Measurements from ENCODE around the gene TMCO5A. TPM values are rescaled to one million over a fixed set of nuclear protein-coding genes. Genes with fewer than 3 reads are reported as not detected.

TMCO5A gene
- total RNA-seq, 1 donor from 2014 or later = not detected

DNA sequence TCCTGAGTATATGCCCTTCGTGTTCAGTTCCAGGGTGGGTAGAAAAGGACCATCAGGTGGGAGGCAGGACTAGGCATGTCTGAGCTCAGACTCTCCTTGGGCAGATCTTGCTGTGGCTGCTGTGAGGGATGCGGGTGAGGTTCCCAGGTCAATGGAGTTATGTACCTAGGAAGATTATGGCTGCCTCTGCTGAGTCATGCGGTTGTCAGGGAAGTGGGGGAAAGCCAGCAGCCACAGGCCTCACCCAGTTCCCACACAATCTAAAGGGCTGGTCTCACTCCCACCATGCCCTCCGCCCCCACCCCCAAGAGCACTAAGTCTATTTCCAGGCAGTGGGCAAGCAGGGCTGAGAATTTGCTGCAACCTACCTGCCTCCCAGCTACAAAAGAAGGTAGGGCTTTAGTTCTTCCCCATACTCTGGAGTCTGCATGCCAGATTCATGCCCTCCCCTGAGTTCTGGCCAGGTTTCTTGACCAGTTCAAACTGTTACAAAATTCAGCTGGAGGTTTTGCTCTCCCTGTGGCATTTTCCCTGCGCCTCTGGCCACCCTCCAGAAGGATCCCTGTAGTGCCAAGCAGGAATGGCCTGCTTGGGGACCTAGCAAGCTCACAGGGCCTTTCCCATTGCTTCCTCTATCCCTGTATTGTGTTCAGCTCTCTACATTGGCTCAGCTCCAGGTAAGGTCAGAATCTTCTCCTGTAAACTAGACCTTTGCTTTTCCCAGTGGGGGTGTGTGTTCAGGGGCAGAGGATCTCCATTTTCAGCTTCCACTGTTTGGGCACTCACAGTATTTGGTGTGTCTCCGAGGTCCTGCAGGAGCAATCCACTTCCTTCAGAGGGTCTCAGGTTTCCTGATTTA, 12.7 kb upstream of the TMCO5A start:
- Mint-ChIP-seq H3K27me3 (ENCODE audit: low read depth) (no peaks in the 10 kb centered on the region), H3K4me3 (no peak overlapping the region), H3K4me1 (no peaks in the 10 kb centered on the region), H3K9me3 (peaks cover 34% of the 10 kb centered on the region), H3K27ac (no peak overlapping the region), H3K36me3 (peaks cover 2% of the 10 kb centered on the region)
- TF ChIP-seq, protein P1, sequence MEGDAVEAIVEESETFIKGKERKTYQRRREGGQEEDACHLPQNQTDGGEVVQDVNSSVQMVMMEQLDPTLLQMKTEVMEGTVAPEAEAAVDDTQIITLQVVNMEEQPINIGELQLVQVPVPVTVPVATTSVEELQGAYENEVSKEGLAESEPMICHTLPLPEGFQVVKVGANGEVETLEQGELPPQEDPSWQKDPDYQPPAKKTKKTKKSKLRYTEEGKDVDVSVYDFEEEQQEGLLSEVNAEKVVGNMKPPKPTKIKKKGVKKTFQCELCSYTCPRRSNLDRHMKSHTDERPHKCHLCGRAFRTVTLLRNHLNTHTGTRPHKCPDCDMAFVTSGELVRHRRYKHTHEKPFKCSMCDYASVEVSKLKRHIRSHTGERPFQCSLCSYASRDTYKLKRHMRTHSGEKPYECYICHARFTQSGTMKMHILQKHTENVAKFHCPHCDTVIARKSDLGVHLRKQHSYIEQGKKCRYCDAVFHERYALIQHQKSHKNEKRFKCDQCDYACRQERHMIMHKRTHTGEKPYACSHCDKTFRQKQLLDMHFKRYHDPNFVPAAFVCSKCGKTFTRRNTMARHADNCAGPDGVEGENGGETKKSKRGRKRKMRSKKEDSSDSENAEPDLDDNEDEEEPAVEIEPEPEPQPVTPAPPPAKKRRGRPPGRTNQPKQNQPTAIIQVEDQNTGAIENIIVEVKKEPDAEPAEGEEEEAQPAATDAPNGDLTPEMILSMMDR (IDR thresholded peaks at IDR 0.05; ENCODE audit: unreplicated experiment) = no peak
- no peak for DNase-seq (ENCODE audit: low spot score in 2 of 2, unreplicated experiment in 2 of 2)

DNA sequence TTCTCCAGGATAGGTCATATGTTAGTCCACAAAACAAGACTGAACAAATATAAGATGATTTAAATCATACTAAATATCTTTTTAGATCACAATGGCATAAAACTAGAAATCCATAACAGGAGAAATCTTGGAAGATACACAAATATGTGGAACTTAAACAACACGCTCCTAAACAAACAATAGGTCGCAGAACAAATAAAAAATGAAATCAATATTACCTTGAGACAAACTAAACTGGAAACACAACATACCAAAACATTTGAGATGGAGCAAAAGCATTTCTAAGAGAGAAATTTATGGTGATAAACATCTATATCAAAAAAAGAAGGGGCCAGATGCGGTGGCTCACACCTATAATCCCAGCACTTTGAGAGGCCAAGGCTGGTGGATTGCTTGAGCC, 8.3 kb upstream of the TMCO5A start:
- H3K4me1 Mint-ChIP-seq = peaks cover 15% of the 10 kb centered on the region
- DNase-seq (ENCODE audit: low spot score in 2 of 2, unreplicated experiment in 2 of 2) = no peak
- no peak overlapping the region for H3K27ac Mint-ChIP-seq
- no peaks in the 10 kb centered on the region for H3K36me3 Mint-ChIP-seq
- H3K27me3 Mint-ChIP-seq (ENCODE audit: low read depth) = no peaks in the 10 kb centered on the region
- TF ChIP-seq, protein P1 (IDR thresholded peaks at IDR 0.05; ENCODE audit: unreplicated experiment) = no peak
- no peak overlapping the region for H3K4me3 Mint-ChIP-seq
- H3K9me3 Mint-ChIP-seq = peaks cover 11% of the 10 kb centered on the region

DNA sequence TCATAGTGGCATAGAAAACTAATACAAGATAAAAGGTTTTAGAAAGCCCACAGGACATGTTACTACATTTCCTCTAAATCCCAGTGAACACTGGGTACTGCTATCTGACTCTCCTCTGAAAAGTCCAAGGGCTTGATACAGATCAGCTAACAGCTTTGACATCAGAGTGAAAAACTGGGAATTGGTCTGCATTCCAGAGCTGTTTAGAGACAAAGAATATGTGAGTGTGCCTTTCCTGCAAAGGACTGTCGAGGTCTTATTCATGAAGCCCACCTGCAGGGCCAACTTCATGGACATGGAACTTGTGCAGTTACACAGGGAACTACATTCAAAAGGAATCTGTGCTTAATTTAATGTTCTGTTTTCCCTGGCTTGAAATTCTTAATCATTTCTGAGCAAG, 5.2 kb upstream of the TMCO5A start:
- Mint-ChIP-seq H3K27ac (no peak overlapping the region), H3K4me1 (peaks cover 20% of the 10 kb centered on the region), H3K4me3 (no peak overlapping the region), H3K36me3 (no peaks in the 10 kb centered on the region), H3K27me3 (ENCODE audit: low read depth) (no peaks in the 10 kb centered on the region), H3K9me3 (peaks cover 4% of the 10 kb centered on the region)
- no peak for DNase-seq (ENCODE audit: low spot score in 2 of 2, unreplicated experiment in 2 of 2)
- TF ChIP-seq, protein P1 (IDR thresholded peaks at IDR 0.05; ENCODE audit: unreplicated experiment) = no peak

DNA sequence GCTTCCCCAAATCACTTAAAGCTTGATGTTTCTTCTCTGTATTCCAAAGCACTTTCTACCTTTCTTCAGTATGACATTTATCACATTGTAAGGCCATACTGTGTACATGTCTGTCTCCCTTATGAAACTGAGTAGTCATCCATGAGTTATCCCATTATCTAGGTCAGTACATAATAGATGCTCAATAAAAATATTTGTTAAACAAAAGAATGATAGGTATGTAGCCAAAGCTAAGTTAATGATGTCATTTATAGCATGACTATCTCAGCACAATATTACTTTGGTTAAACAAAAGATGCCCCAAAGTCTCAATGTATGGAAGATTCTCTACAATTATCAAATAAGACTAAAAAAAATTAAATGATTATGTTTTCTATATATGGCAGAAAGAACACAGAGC, 3.1 kb upstream of the TMCO5A start:
- Mint-ChIP-seq H3K9me3 (peaks cover 4% of the 10 kb centered on the region), H3K4me3 (no peak overlapping the region), H3K27me3 (ENCODE audit: low read depth) (peaks cover 4% of the 10 kb centered on the region), H3K36me3 (no peaks in the 10 kb centered on the region), H3K4me1 (peaks cover 20% of the 10 kb centered on the region), H3K27ac (no peak overlapping the region)
- TF ChIP-seq, protein P1 (IDR thresholded peaks at IDR 0.05; ENCODE audit: unreplicated experiment) = no peak
- no peak for DNase-seq (ENCODE audit: low spot score in 2 of 2, unreplicated experiment in 2 of 2)

DNA sequence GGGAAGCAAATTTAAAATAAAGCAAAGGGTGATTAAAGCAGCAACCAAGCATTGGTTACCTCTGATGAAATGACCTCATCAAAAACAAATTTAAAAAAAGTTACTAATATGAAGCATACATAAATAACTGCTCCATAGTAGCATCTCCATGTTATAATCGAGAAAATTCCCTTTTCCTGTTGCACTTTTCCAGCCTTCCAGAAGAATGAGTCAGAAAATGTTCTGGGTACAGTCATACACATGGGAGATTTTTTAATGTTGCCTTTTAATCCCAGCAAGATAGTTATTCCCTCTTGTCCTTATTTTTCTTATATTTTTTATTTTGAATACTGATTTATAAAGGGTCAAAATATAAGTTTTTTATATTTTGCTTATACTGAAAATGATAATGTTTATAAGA, 2.6 kb upstream of the TMCO5A start:
- DNase-seq (ENCODE audit: low spot score in 2 of 2, unreplicated experiment in 2 of 2) = no peak

More for the DNA sequence above, 2.6 kb upstream of the TMCO5A start:
- H3K36me3 Mint-ChIP-seq = no peaks in the 10 kb centered on the region
- H3K9me3 Mint-ChIP-seq = peaks cover 4% of the 10 kb centered on the region
- TF ChIP-seq, protein P1 (IDR thresholded peaks at IDR 0.05; ENCODE audit: unreplicated experiment) = no peak
- H3K27me3 Mint-ChIP-seq (ENCODE audit: low read depth) = peaks cover 4% of the 10 kb centered on the region
- no peak overlapping the region for H3K27ac Mint-ChIP-seq
- H3K4me1 Mint-ChIP-seq = peaks cover 20% of the 10 kb centered on the region
- H3K4me3 Mint-ChIP-seq = no peak overlapping the region

Measured in mesothelial cell of epicardium (in vitro differentiated cells).